ENCODE measurements around the gene CARD9. TPM values are rescaled to one million over a fixed set of nuclear protein-coding genes. Genes with fewer than 3 reads are reported as not detected.

Gene CARD9
- total and polyA plus RNA-seq, 2 experiments from 2014 or later, result 0.11 to 0.60 TPM

- in situ Hi-C loops (cut with MboI), result no loop called here
- WGBS, 2 experiments (ENCODE audit: low coverage in 1 of 2, low lambda C conversion rate in 2 of 2, missing lambda C conversion rate in 2 of 2), result 67 to 74% methylated on average over 29 to 35 of the region's 38 CpGs
- H3K36me3 ChIP-seq (ENCODE audit: low read depth), result no peaks in the 10 kb centered on the region
- H3K79me2 ChIP-seq (ENCODE audit: insufficient read depth), result no peaks in the 10 kb centered on the region
- H2AFZ ChIP-seq, result no peak overlapping the region
- no peak for DNase-seq
- H4K20me1 ChIP-seq (ENCODE audit: insufficient read depth), result no peaks in the 10 kb centered on the region
- H3K27ac ChIP-seq, result no peak overlapping the region
- H3K4me2 ChIP-seq (ENCODE audit: unreplicated experiment), result no peak overlapping the region
- TF ChIP-seq EZH2 (IDR thresholded peaks at IDR 0.05; ENCODE audit: insufficient read depth, poor library complexity, severe bottlenecking), result no peak
- TF ChIP-seq EZH2phosphoT487 (IDR thresholded peaks at IDR 0.05; ENCODE audit: insufficient read depth, low read depth), result no peak
- H3K4me1 ChIP-seq (ENCODE audit: insufficient read depth), result peaks cover 25% of the 10 kb centered on the region
- no peaks in the 10 kb centered on the region for H3K9me2 ChIP-seq (ENCODE audit: insufficient read depth)
- H3K4me3 ChIP-seq, result no peak overlapping the region
- no peak overlapping the region for H3K9ac ChIP-seq
- H3K9me3 ChIP-seq (ENCODE audit: low read depth), result no peaks in the 10 kb centered on the region
- H3F3A ChIP-seq (ENCODE audit: insufficient read depth), result no peaks in the 10 kb centered on the region
- no peaks in the 10 kb centered on the region for H3K27me3 ChIP-seq (replicated peaks; ENCODE audit: insufficient read depth)
Measured at GRCh38 chr9:136359774-136360718, 13.4 kb downstream of the CARD9 start.

GRCh38 chr9:136358888-136359287 is 14.6 kb downstream of the CARD9 start:
- Histone ChIP-seq H4K20me1 (ENCODE audit: insufficient read depth) (no peaks in the 10 kb centered on the region), H3K9me3 (ENCODE audit: low read depth) (no peaks in the 10 kb centered on the region), H3K4me1 (ENCODE audit: insufficient read depth) (peaks cover 27% of the 10 kb centered on the region), H3K4me3 (no peak overlapping the region), H3K9ac (no peak overlapping the region), H3K79me2 (ENCODE audit: insufficient read depth) (no peaks in the 10 kb centered on the region), H2AFZ (no peak overlapping the region), H3K4me2 (ENCODE audit: unreplicated experiment) (no peak overlapping the region), H3K27ac (no peak overlapping the region), H3F3A (ENCODE audit: insufficient read depth) (0 out of 2 replicates have a peak, but pooled peaks cover 3% of the 10 kb centered on the region), H3K27me3 (replicated peaks; ENCODE audit: insufficient read depth) (no peaks in the 10 kb centered on the region), H3K9me2 (ENCODE audit: insufficient read depth) (no peaks in the 10 kb centered on the region), H3K36me3 (ENCODE audit: low read depth) (no peaks in the 10 kb centered on the region)
- 45 to 47% methylated on average over 2 of the region's 2 CpGs for WGBS, 2 experiments (ENCODE audit: low coverage in 1 of 2, low lambda C conversion rate in 2 of 2, missing lambda C conversion rate in 2 of 2)
- in situ Hi-C loops (cut with MboI), result no loop called here
- no peak for DNase-seq
- TF ChIP-seq EZH2phosphoT487 (IDR thresholded peaks at IDR 0.05; ENCODE audit: insufficient read depth, low read depth), result no peak
- no peak for TF ChIP-seq EZH2 (IDR thresholded peaks at IDR 0.05; ENCODE audit: insufficient read depth, poor library complexity, severe bottlenecking)

GRCh38 chr9:136358016-136358415 is 15.5 kb downstream of the CARD9 start:
- Histone ChIP-seq H3K36me3 (ENCODE audit: low read depth) (no peaks in the 10 kb centered on the region), H3K9ac (no peak overlapping the region), H2AFZ (no peak overlapping the region), H3K4me1 (ENCODE audit: insufficient read depth) (peaks cover 26% of the 10 kb centered on the region), H3K9me3 (ENCODE audit: low read depth) (no peaks in the 10 kb centered on the region), H3F3A (ENCODE audit: insufficient read depth) (0 out of 2 replicates have a peak, but pooled peaks cover 3% of the 10 kb centered on the region), H3K9me2 (ENCODE audit: insufficient read depth) (no peaks in the 10 kb centered on the region), H3K4me2 (ENCODE audit: unreplicated experiment) (no peak overlapping the region), H3K4me3 (no peak overlapping the region), H3K27me3 (replicated peaks; ENCODE audit: insufficient read depth) (no peaks in the 10 kb centered on the region), H3K27ac (no peak overlapping the region), H3K79me2 (ENCODE audit: insufficient read depth) (no peaks in the 10 kb centered on the region), H4K20me1 (ENCODE audit: insufficient read depth) (no peaks in the 10 kb centered on the region)
- 91% methylated on average over 16 to 25 of the region's 29 CpGs for WGBS, 2 experiments (ENCODE audit: low coverage in 1 of 2, low lambda C conversion rate in 2 of 2, missing lambda C conversion rate in 2 of 2)
- DNase-seq, result no peak
- TF ChIP-seq EZH2phosphoT487 (IDR thresholded peaks at IDR 0.05; ENCODE audit: insufficient read depth, low read depth) (no peak), EZH2 (IDR thresholded peaks at IDR 0.05; ENCODE audit: insufficient read depth, poor library complexity, severe bottlenecking) (no peak)
- in situ Hi-C loops (cut with MboI), result no loop called here

GRCh38 chr9:136357202-136357725 is 16.2 kb downstream of the CARD9 start:
- no peaks in the 10 kb centered on the region for H3K36me3 ChIP-seq (ENCODE audit: low read depth)
- no peak for DNase-seq
- H3K27ac ChIP-seq, result no peak overlapping the region
- no peak overlapping the region for H3K9ac ChIP-seq
- in situ Hi-C loops (cut with MboI), result no loop called here
- H3K27me3 ChIP-seq (replicated peaks; ENCODE audit: insufficient read depth), result no peaks in the 10 kb centered on the region
- 88 to 90% methylated on average over 22 of the region's 22 CpGs for WGBS, 2 experiments (ENCODE audit: low coverage in 1 of 2, low lambda C conversion rate in 2 of 2, missing lambda C conversion rate in 2 of 2)
- H4K20me1 ChIP-seq (ENCODE audit: insufficient read depth), result no peaks in the 10 kb centered on the region
- no peak for TF ChIP-seq EZH2 (IDR thresholded peaks at IDR 0.05; ENCODE audit: insufficient read depth, poor library complexity, severe bottlenecking)
- TF ChIP-seq EZH2phosphoT487 (IDR thresholded peaks at IDR 0.05; ENCODE audit: insufficient read depth, low read depth), result no peak
- peaks cover 20% of the 10 kb centered on the region for H3K4me1 ChIP-seq (ENCODE audit: insufficient read depth)
- no peak overlapping the region for H3K4me2 ChIP-seq (ENCODE audit: unreplicated experiment)
- no peaks in the 10 kb centered on the region for H3K9me2 ChIP-seq (ENCODE audit: insufficient read depth)
- H3F3A ChIP-seq (ENCODE audit: insufficient read depth), result 0 out of 2 replicates have a peak, but pooled peaks cover 3% of the 10 kb centered on the region
- no peaks in the 10 kb centered on the region for H3K9me3 ChIP-seq (ENCODE audit: low read depth)
- H3K4me3 ChIP-seq, result no peak overlapping the region
- H2AFZ ChIP-seq, result no peak overlapping the region
- H3K79me2 ChIP-seq (ENCODE audit: insufficient read depth), result no peaks in the 10 kb centered on the region
